ENCODE data around the gene HIVEP3. TPM values are rescaled to one million over a fixed set of nuclear protein-coding genes. Genes with fewer than 3 reads are reported as not detected.

The HIVEP3 gene
- total and polyA plus RNA-seq, 2 experiments from 2014 or later: 0.57 to 5.9 TPM

GRCh38 chr1:41465741-41466140 lies 453.0 kb downstream of the HIVEP3 start:
- Histone ChIP-seq H3K9me3 (ENCODE audit: low read depth) (no peaks in the 10 kb centered on the region), H3K36me3 (replicated peaks; ENCODE audit: insufficient read depth, low read depth) (no peaks in the 10 kb centered on the region), H3K4me3 (no peak overlapping the region), H3K4me1 (ENCODE audit: insufficient read depth) (peaks cover 29% of the 10 kb centered on the region), H2AFZ (no peak overlapping the region), H4K20me1 (ENCODE audit: insufficient read depth, poor library complexity, severe bottlenecking) (no peaks in the 10 kb centered on the region), H3K27me3 (no peaks in the 10 kb centered on the region), H3K27ac (no peak overlapping the region), H3K9me2 (replicated peaks; ENCODE audit: insufficient read depth) (no peaks in the 10 kb centered on the region), H3K4me2 (no peak overlapping the region), H3K79me2 (no peaks in the 10 kb centered on the region)
- WGBS (ENCODE audit: low lambda C conversion rate, missing lambda C conversion rate): 89% methylated on average over 1 of the region's 1 CpG
- no peak for DNase-seq (ENCODE audit: low spot score)
- TF ChIP-seq CTCF (IDR thresholded peaks at IDR 0.05; ENCODE audit: poor library complexity) (no peak), EZH2phosphoT487 (IDR thresholded peaks at IDR 0.05; ENCODE audit: low read depth, severe bottlenecking, unreplicated experiment) (no peak), EZH2 (IDR thresholded peaks at IDR 0.05; ENCODE audit: borderline replicate concordance) (no peak)

- TF ChIP-seq EZH2 (IDR thresholded peaks at IDR 0.05; ENCODE audit: borderline replicate concordance) (no peak), EZH2phosphoT487 (IDR thresholded peaks at IDR 0.05; ENCODE audit: low read depth, severe bottlenecking, unreplicated experiment) (no peak), CTCF (IDR thresholded peaks at IDR 0.05; ENCODE audit: poor library complexity) (no peak)
- WGBS (ENCODE audit: low lambda C conversion rate, missing lambda C conversion rate): 87% methylated on average over 7 of the region's 7 CpGs
Observed at GRCh38 chr1:41464885-41465284, 453.8 kb downstream of the HIVEP3 start.

GRCh38 chr1:41463516-41463915 lies 455.2 kb downstream of the HIVEP3 start:
- TF ChIP-seq EZH2 (IDR thresholded peaks at IDR 0.05; ENCODE audit: borderline replicate concordance) (no peak), CTCF (IDR thresholded peaks at IDR 0.05; ENCODE audit: poor library complexity) (no peak), EZH2phosphoT487 (IDR thresholded peaks at IDR 0.05; ENCODE audit: low read depth, severe bottlenecking, unreplicated experiment) (no peak)
- Histone ChIP-seq H3K4me3 (no peak overlapping the region), H3K36me3 (replicated peaks; ENCODE audit: insufficient read depth, low read depth) (no peaks in the 10 kb centered on the region), H3K27ac (no peak overlapping the region), H4K20me1 (ENCODE audit: insufficient read depth, poor library complexity, severe bottlenecking) (no peaks in the 10 kb centered on the region), H3K9me2 (replicated peaks; ENCODE audit: insufficient read depth) (no peaks in the 10 kb centered on the region), H2AFZ (no peak overlapping the region), H3K27me3 (no peaks in the 10 kb centered on the region), H3K79me2 (no peaks in the 10 kb centered on the region), H3K4me1 (ENCODE audit: insufficient read depth) (peaks cover 29% of the 10 kb centered on the region), H3K4me2 (no peak overlapping the region), H3K9me3 (ENCODE audit: low read depth) (no peaks in the 10 kb centered on the region)
- 97% methylated on average over 2 of the region's 2 CpGs for WGBS (ENCODE audit: low lambda C conversion rate, missing lambda C conversion rate)
- no peak for DNase-seq (ENCODE audit: low spot score)

More at GRCh38 chr1:41464885-41465284, 453.8 kb downstream of the HIVEP3 start:
- Histone ChIP-seq H3K36me3 (replicated peaks; ENCODE audit: insufficient read depth, low read depth) (no peaks in the 10 kb centered on the region), H3K79me2 (no peaks in the 10 kb centered on the region), H3K9me2 (replicated peaks; ENCODE audit: insufficient read depth) (no peaks in the 10 kb centered on the region), H3K4me1 (ENCODE audit: insufficient read depth) (peaks cover 29% of the 10 kb centered on the region), H4K20me1 (ENCODE audit: insufficient read depth, poor library complexity, severe bottlenecking) (no peaks in the 10 kb centered on the region), H3K27ac (no peak overlapping the region), H3K4me3 (no peak overlapping the region), H2AFZ (no peak overlapping the region), H3K4me2 (no peak overlapping the region), H3K27me3 (no peaks in the 10 kb centered on the region), H3K9me3 (ENCODE audit: low read depth) (no peaks in the 10 kb centered on the region)
- DNase-seq (ENCODE audit: low spot score): no peak

- no peak for DNase-seq (ENCODE audit: low spot score)
- Histone ChIP-seq H3K79me2 (no peaks in the 10 kb centered on the region), H4K20me1 (ENCODE audit: insufficient read depth, poor library complexity, severe bottlenecking) (no peaks in the 10 kb centered on the region), H3K9me2 (replicated peaks; ENCODE audit: insufficient read depth) (no peaks in the 10 kb centered on the region), H3K27ac (no peak overlapping the region), H3K4me2 (no peak overlapping the region), H2AFZ (no peak overlapping the region), H3K36me3 (replicated peaks; ENCODE audit: insufficient read depth, low read depth) (no peaks in the 10 kb centered on the region), H3K9me3 (ENCODE audit: low read depth) (no peaks in the 10 kb centered on the region), H3K27me3 (no peaks in the 10 kb centered on the region), H3K4me1 (ENCODE audit: insufficient read depth) (peaks cover 21% of the 10 kb centered on the region), H3K4me3 (no peak overlapping the region)
- 98% methylated on average over 2 of the region's 2 CpGs for WGBS (ENCODE audit: low lambda C conversion rate, missing lambda C conversion rate)
- TF ChIP-seq EZH2 (IDR thresholded peaks at IDR 0.05; ENCODE audit: borderline replicate concordance): no peak
- TF ChIP-seq EZH2phosphoT487 (IDR thresholded peaks at IDR 0.05; ENCODE audit: low read depth, severe bottlenecking, unreplicated experiment): no peak
- no peak for TF ChIP-seq CTCF (IDR thresholded peaks at IDR 0.05; ENCODE audit: poor library complexity)
Observed at GRCh38 chr1:41462680-41463004, 456.1 kb downstream of the HIVEP3 start.
